ENCODE data around the gene PKN2. TPM values are rescaled to one million over a fixed set of nuclear protein-coding genes. Genes with fewer than 3 reads are reported as not detected.

The PKN2 gene
- total RNA-seq, 1 experiment from 2014 or later: 32.5 TPM

GRCh38 chr1:88768816-88769215, 84.7 kb downstream of the PKN2 start:
- no peak for TF ChIP-seq CTCF (conservative IDR thresholded peaks at IDR 0.05)
- H2BK20ac ChIP-seq (ENCODE audit: low read depth, low read length, poor library complexity, severe bottlenecking): no peak overlapping the region

More at GRCh38 chr1:88768816-88769215, 84.7 kb downstream of the PKN2 start:
- Histone ChIP-seq H3K79me1 (ENCODE audit: insufficient read depth, low read depth, low read length, poor library complexity, severe bottlenecking) (no peaks in the 10 kb centered on the region), H4K8ac (replicated peaks; ENCODE audit: insufficient read length, low read depth, low read length) (no peak overlapping the region), H3K23ac (ENCODE audit: insufficient read length, low read depth, low read length) (no peak overlapping the region), H2BK15ac (ENCODE audit: low read depth, low read length) (no peak overlapping the region), H3K27ac (ENCODE audit: insufficient read length, low read depth, low read length) (peak overlapping the region; percentile 44), H4K20me1 (ENCODE audit: control insufficient read depth, insufficient read depth, insufficient read length) (no peaks in the 10 kb centered on the region), H2BK5ac (ENCODE audit: insufficient read length, low read length) (no peak overlapping the region), H3K79me2 (ENCODE audit: insufficient read depth, low read length) (no peaks in the 10 kb centered on the region; the same call in 1 of the 2 replicates), H3K18ac (ENCODE audit: insufficient read length, low read depth, low read length) (no peak overlapping the region), H2AFZ (ENCODE audit: low read length) (no peak overlapping the region), H2BK12ac (ENCODE audit: insufficient read length, low read depth, low read length) (no peak overlapping the region), H3K4me1 (ENCODE audit: insufficient read depth, low read length) (peaks cover 5% of the 10 kb centered on the region; the same call in 1 of the 2 replicates), H3K23me2 (ENCODE audit: insufficient read length, low read depth, low read length, poor library complexity, severe bottlenecking) (no peaks in the 10 kb centered on the region), H3K56ac (ENCODE audit: insufficient read length, low read depth, low read length) (no peak overlapping the region), H3T11ph (ENCODE audit: low read length) (no peak overlapping the region), H4K5ac (ENCODE audit: insufficient read length, low read depth, low read length) (no peak overlapping the region), H3K27me3 (ENCODE audit: insufficient read depth, low read length) (no peaks in the 10 kb centered on the region), H3K9me3 (ENCODE audit: control insufficient read depth, low read depth, low read length) (no peaks in the 10 kb centered on the region), H2BK120ac (ENCODE audit: low read depth, low read length, poor library complexity, severe bottlenecking) (no peak overlapping the region), H2AK5ac (ENCODE audit: insufficient read length, low read length) (no peak overlapping the region), H3K14ac (ENCODE audit: insufficient read depth, low read length) (no peak overlapping the region), H3K4ac (ENCODE audit: low read depth, low read length) (no peak overlapping the region), H4K91ac (ENCODE audit: insufficient read length, low read depth, low read length) (no peak overlapping the region), H3K4me2 (ENCODE audit: insufficient read depth, insufficient read length, low read length) (no peak overlapping the region), H3K9ac (ENCODE audit: extremely low read depth, insufficient read length, low read length) (no peak overlapping the region)
- no peaks in the 10 kb centered on the region for H3K9me3 Mint-ChIP-seq
- no CpG with 5 or more reads among the region's 5 CpGs for WGBS (ENCODE audit: extremely low coverage, insufficient read length, low lambda C conversion rate)
- no peak for DNase-seq
- peak overlapping the region; percentile 71 to 94 (median 82); a peak in 5 of 7 replicates for H3K27ac Mint-ChIP-seq
- peaks cover 19 to 29% (median 22%) of the 10 kb centered on the region in 3 experiments for H3K36me3 Mint-ChIP-seq (ENCODE audit: insufficient read depth in 1 of 3, low read depth in 3 of 3)
- no peaks in the 10 kb centered on the region for H3K27me3 Mint-ChIP-seq (ENCODE audit: low read depth)
- no peak overlapping the region for H3K4me3 Mint-ChIP-seq
- H3K4me1 Mint-ChIP-seq: peaks cover 21 to 29% of the 10 kb centered on the region in 2 experiments
